ENCODE results near the gene FKBP7.
"Not testable (repeated sequence)": the region's sequence is repeated elsewhere in the genome, so short reads cannot be mapped to it uniquely, and the experiment has no call there.

- TF ChIP-seq PATZ1 (CRISPR knock-in tag; IDR thresholded peaks at IDR 0.05; ENCODE audit: borderline replicate concordance); CSDC2 (CRISPR knock-in tag; IDR thresholded peaks at IDR 0.05); BACH2 (CRISPR knock-in tag; IDR thresholded peaks at IDR 0.05; ENCODE audit: borderline replicate concordance); CSRNP3 (CRISPR knock-in tag; IDR thresholded peaks at IDR 0.05); TCF4 (CRISPR knock-in tag; IDR thresholded peaks at IDR 0.05; ENCODE audit: borderline replicate concordance); ZC3H10 (CRISPR knock-in tag; IDR thresholded peaks at IDR 0.05): not testable (repeated sequence)
- TF ChIP-seq, protein P1, sequence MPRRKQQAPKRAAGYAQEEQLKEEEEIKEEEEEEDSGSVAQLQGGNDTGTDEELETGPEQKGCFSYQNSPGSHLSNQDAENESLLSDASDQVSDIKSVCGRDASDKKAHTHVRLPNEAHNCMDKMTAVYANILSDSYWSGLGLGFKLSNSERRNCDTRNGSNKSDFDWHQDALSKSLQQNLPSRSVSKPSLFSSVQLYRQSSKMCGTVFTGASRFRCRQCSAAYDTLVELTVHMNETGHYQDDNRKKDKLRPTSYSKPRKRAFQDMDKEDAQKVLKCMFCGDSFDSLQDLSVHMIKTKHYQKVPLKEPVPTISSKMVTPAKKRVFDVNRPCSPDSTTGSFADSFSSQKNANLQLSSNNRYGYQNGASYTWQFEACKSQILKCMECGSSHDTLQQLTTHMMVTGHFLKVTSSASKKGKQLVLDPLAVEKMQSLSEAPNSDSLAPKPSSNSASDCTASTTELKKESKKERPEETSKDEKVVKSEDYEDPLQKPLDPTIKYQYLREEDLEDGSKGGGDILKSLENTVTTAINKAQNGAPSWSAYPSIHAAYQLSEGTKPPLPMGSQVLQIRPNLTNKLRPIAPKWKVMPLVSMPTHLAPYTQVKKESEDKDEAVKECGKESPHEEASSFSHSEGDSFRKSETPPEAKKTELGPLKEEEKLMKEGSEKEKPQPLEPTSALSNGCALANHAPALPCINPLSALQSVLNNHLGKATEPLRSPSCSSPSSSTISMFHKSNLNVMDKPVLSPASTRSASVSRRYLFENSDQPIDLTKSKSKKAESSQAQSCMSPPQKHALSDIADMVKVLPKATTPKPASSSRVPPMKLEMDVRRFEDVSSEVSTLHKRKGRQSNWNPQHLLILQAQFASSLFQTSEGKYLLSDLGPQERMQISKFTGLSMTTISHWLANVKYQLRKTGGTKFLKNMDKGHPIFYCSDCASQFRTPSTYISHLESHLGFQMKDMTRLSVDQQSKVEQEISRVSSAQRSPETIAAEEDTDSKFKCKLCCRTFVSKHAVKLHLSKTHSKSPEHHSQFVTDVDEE (CRISPR knock-in tag; IDR thresholded peaks at IDR 0.05) = not testable (repeated sequence)
Observed at GRCh38 chr2:178525010-178525409, 46.6 kb upstream of the FKBP7 start.

Measured in SK-N-SH treated with all-trans-retinoic acid at 6 μM for 48 hours (cell line).